ENCODE data around the gene ETFBKMT. TPM values are rescaled to one million over a fixed set of nuclear protein-coding genes. Genes with fewer than 3 reads are reported as not detected.

The ETFBKMT gene
- polyA plus RNA-seq, 1 experiment: 2.1 TPM

- no peak for TF ChIP-seq CTCF (IDR thresholded peaks at IDR 0.05; ENCODE audit: low read depth, low read length)
- no peak for DNase-seq (ENCODE audit: low read depth, low spot score)
- ChIA-PET POLR2A (no interaction called here), CTCF (interaction anchor here (1.0 kb wide), 1 partner anchor 219 kb away, joined by 8 read pairs; no protein-coding TSS in a partner anchor)
- no peak overlapping the region for H3K27ac ChIP-seq (ENCODE audit: low read depth, low read length)
- H3K9me3 ChIP-seq (ENCODE audit: control insufficient read depth, insufficient read depth, low read length): no peaks in the 10 kb centered on the region
- no peaks in the 10 kb centered on the region for H3K27me3 ChIP-seq (ENCODE audit: control insufficient read depth, insufficient read depth, low read length)
- H3K4me3 ChIP-seq (ENCODE audit: low read depth, low read length): no peak overlapping the region
Observed at GRCh38 chr12:31622038-31622437, 37.5 kb upstream of the ETFBKMT start.

- ChIA-PET POLR2A (no interaction called here), CTCF (no interaction called here)
Observed at GRCh38 chr12:31626270-31626995, 33.1 kb upstream of the ETFBKMT start.

GRCh38 chr12:31627456-31628054 lies 31.9 kb upstream of the ETFBKMT start:
- CTCF ChIA-PET: no interaction called here
- no peak for DNase-seq (ENCODE audit: low read depth, low spot score)
- no peak for TF ChIP-seq CTCF (IDR thresholded peaks at IDR 0.05; ENCODE audit: low read depth, low read length)
- no peaks in the 10 kb centered on the region for H3K27me3 ChIP-seq (ENCODE audit: control insufficient read depth, insufficient read depth, low read length)
- no peak overlapping the region for H3K4me3 ChIP-seq (ENCODE audit: low read depth, low read length)
- no peak overlapping the region for H3K27ac ChIP-seq (ENCODE audit: low read depth, low read length)
- no peaks in the 10 kb centered on the region for H3K9me3 ChIP-seq (ENCODE audit: control insufficient read depth, insufficient read depth, low read length)
- POLR2A ChIA-PET: no interaction called here

More at GRCh38 chr12:31626270-31626995, 33.1 kb upstream of the ETFBKMT start:
- no peak for TF ChIP-seq CTCF (IDR thresholded peaks at IDR 0.05; ENCODE audit: low read depth, low read length)
- no peak overlapping the region for H3K4me3 ChIP-seq (ENCODE audit: low read depth, low read length)
- DNase-seq (ENCODE audit: low read depth, low spot score): no peak
- no peak overlapping the region for H3K27ac ChIP-seq (ENCODE audit: low read depth, low read length)
- H3K9me3 ChIP-seq (ENCODE audit: control insufficient read depth, insufficient read depth, low read length): no peaks in the 10 kb centered on the region
- H3K27me3 ChIP-seq (ENCODE audit: control insufficient read depth, insufficient read depth, low read length): no peaks in the 10 kb centered on the region

- no peak for DNase-seq (ENCODE audit: low read depth, low spot score)
- Histone ChIP-seq H3K9me3 (ENCODE audit: control insufficient read depth, insufficient read depth, low read length) (no peaks in the 10 kb centered on the region), H3K27me3 (ENCODE audit: control insufficient read depth, insufficient read depth, low read length) (no peaks in the 10 kb centered on the region), H3K4me3 (ENCODE audit: low read depth, low read length) (no peak overlapping the region), H3K27ac (ENCODE audit: low read depth, low read length) (no peak overlapping the region)
- CTCF ChIA-PET: interaction anchor here (0.6 to 0.7 kb wide), 3 partner anchors 9 to 226 kb away, joined by 4 to 9 read pairs (median 5); no protein-coding TSS in a partner anchor
- TF ChIP-seq CTCF (IDR thresholded peaks at IDR 0.05; ENCODE audit: low read depth, low read length): no peak
- POLR2A ChIA-PET: interaction anchor here (0.5 kb wide), 1 partner anchor 189 kb away, joined by 3 read pairs; no protein-coding TSS in a partner anchor
Observed at GRCh38 chr12:31629756-31630732, 29.4 kb upstream of the ETFBKMT start.
